HTR-8/SVneo (cell line): ENCODE data around the gene AGAP3.
A peak's percentile ranks its signal among the peaks of the same experiment; 100 is the strongest.

Experiments
- DNase-seq: peaks from one replicate; pipeline ENCODE4 v3.0.0; 2011; ENCODE audit warnings: low spot score, mixed read lengths; ENCODE audit not compliant: insufficient read length
- FAIRE-seq: peaks from 2 replicates; lab custom pipeline; 2011; peaks lifted over from hg19 to GRCh38; lab: Jason Lieb, UNC

AGAP3 gene

GRCh38 chr7:151071032-151071866 lies 15.0 kb upstream of the AGAP3 start:
- DNase-seq = no peak
- FAIRE-seq = no peak

DNA sequence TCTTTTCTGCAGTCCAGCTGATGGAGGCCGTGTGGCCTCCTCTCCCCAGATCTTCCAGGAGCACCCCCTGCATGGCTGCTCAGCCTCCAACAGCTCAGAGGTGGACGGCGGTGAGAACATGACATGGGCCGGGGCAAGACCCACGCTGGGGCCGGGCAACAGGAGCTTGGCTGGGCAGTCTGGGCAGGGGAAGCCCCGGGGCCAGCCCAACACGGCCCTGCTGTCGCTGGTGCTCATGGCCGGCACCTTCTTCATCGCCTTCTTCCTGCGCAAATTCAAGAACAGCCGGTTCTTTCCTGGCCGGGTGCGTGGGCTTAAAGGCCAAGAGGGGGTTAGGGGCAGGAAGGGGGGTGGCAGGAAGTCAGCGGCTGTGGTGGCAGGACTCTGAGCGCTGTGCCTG lies 12.3 kb upstream of the AGAP3 start:
- DNase-seq (no peak), FAIRE-seq (no peak)

DNA sequence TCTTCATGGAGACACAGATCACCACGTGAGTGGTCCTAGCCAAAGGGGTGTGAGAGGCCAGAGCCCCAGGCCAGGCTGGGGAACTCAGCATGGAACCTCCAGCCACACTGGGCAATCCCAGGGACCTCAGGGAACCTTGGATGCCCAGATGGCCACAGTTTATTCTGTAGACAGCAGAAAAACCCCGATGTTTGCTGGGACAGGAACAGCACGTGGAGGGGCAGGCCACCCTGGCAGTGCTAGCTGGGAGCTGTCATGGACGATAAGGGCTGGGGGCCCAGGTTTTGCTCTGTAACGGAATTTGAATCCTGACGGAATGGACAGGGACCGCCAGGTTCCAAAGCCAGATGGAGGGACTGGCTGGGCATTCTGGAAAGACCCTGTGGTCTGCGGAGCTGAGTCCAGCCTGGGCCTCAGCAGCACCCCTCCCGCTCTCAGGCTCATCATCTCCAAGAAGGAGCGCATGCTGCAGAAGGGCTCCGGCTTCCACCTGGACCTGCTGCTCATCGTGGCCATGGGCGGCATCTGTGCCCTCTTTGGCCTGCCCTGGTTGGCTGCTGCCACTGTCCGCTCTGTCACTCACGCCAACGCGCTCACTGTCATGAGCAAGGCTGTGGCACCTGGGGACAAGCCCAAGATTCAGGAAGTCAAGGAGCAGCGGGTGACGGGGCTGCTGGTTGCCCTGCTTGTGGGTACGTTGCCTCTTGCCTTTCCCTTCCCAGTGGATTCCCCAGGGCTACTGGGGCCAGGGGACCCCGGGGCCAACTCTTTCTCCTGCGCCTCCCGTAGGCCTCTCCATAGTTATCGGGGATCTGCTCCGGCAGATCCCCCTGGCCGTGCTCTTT lies 11.2 kb upstream of the AGAP3 start:
- FAIRE-seq (no peak), DNase-seq (no peak)

GRCh38 chr7:151075662-151075971 lies 10.7 kb upstream of the AGAP3 start:
- DNase-seq (no peak), FAIRE-seq (no peak)

DNA sequence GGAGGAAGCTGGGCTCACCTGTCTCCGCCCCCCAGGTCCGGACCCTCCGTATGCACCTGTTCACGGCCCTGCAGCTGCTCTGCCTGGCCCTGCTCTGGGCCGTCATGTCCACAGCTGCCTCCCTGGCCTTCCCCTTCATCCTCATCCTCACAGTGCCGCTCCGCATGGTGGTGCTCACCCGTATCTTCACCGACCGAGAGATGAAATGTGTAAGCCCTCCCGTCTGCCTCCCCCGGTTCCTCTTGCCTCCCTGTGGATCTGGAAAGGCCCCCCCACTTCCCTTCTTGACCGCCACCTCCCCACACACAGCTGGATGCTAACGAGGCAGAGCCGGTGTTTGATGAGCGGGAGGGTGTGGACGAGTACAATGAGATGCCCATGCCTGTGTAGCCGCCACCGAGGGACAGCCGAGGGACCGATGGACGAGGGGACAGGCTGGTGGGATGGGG lies 10.3 kb upstream of the AGAP3 start:
- no peak for FAIRE-seq
- no peak for DNase-seq

DNA sequence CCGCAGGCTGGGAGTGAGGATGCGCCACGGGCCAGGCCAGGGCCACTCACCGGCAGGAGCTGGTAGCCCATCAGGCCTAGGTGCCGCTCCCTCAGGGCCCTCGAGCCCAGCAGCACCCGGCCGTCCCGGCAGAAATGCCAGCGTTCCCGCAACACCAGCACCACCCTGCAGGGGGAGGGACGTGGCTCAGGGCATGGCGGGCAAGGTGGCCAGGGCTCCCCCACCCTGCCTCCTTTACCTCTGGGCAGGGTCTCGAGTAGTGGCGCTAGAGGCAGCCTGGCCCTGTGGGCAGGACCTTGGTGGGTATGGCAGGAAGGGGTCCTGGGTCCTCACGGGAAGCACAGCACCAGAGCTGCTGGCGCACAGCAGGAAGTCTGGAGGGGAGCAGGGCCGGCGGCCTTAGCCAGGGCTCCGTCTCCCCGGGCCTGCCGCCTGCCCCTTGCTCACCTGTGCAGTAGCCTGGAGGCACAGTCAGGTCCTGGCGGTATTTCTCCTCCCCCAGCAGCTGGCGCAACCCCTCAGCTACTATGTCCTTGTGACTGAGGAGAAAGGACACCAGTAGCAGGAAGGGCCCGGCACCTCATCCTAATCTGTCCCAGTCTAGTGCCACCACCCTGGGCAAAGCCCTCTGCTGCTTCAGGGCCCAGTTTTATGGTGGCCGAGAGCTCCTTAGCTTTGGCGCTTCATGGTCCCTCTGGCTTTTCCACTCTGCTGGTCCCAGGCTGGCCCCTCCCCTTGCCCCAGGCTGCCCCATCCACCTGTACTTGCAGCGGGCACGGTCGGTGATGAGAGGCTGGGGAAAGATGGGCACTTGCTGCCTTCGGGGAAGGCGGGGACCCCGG lies 9.2 kb upstream of the AGAP3 start:
- FAIRE-seq (no peak), DNase-seq (no peak)

DNA sequence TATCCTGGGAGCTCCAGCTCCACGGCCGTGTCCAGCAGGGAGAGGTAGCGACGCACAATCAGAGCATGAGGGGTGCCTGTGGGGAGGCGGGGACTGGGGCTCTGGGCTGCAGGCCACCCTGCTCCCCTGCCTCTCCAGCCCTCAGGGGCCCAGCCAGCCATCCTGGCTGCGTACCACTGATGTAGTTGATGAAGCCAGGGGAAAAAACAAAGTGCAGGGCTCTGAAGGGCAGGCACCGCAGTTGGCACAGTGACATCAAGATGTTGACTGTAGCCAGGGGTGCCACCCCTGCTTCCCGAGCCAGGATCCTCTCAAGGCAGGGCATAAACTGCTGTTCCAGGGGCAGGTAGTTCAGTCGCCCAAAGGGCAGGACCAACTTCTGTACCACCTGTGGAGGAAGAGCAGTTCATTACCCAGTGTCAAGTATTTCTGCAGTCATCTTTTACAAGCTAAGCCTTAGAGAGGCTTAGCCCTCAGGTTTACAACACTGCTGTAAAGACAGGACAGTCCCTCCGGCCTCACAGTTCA lies 8.5 kb upstream of the AGAP3 start:
- FAIRE-seq (no peak), DNase-seq (no peak)

DNA sequence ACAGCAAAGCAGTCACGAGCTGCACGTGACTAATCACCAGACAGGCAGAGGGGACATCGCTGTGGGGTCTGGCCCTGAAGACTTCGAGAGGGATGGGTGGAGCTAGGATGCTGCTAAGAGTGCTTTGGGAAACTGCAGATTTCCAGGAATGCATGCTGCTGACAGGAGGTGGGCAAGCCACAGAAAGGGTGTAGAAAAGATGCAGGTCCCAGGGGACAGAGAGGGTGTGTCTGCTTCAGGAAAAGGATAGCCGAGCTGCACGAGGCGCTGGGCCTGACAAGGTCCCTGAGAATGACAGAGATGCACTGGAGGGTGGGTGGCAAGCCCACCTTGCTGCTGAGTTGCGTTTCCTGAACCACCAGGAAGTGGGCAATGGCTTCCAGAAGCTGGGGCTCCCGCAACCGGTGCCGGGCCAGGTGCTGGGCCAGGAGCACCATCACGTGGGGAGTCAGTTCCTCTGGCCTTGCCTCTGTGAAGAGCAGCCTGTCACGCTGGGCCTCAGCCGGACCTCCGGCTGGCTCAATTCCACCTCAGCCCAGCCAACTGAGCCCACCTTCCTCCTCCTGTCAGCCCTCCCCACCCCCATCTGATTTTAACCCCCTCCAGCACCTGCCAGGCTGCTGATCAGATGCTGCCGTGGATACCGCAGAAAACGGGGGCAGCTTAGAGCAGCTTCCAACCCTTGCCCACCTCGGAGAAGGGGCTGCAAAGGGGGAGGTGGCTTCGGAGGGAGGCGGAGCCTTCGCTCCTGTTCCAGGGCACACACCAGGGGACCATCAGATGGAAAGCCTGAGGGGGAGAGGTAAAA lies 7.8 kb upstream of the AGAP3 start:
- FAIRE-seq (no peak), DNase-seq (no peak)

DNA sequence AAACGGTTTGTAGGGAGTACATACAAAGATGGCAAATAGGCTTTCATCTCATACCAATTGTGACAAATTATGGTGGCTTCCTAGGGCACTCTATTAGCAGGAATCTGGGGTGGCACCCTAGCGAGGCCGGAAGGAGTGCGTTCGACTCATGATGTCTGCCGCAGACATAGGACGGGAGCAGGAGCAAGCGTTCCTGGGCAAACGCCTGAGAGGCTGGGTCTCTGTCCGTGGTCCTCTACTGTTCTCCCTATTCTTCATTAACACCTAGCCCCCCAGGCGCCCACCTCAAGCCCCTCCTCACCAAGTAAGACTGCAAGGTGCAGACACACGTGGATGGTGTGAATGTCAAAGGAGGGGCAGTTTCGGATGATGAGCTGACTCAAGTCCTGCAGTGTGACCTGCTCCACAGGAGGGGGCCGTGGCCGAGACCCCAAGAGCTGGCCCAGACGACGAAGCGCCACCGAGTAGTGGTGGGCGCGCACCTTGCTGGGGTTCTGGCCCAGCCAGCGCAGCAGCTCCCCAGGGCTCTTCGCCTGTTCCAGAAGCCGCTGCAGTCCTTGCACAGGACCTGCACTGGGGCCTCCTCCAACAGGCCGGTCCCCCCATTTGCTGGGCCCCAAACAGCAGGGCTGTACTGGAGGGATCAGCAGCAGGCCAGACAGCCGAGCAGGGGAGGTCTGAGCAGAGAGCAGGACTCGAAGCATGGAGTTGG lies 6.9 kb upstream of the AGAP3 start:
- FAIRE-seq (no peak), DNase-seq (no peak)

DNA sequence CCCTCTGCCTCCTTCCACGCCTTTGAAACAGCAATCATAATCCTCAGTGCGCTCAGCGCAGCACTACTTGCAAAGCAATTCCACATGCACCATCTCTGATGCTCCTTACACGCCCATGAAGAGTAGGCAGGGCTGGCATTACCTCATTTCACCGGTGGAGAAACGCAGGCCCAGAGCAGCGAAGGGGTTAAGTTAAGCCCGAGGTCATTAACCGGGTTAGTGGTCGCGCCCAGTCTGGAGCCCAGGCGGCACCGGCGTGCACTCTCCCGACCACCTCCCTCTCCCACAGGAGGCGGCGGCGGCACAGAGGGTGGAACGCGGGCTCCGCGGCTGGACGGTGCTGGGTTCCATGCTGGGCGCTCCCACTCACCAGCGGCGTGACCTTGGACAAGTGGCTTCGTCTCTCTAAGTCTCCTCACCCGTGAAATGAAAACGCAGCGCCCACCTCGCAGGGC lies 6.2 kb upstream of the AGAP3 start:
- FAIRE-seq = no peak
- DNase-seq = no peak

- FAIRE-seq (peak; percentile 69), DNase-seq (peak; percentile 83)
These were observed 5.6 kb upstream of the AGAP3 start, which contains the start of gene FASTK for GRCh38 chr7:151080522-151081169. TSS of gene FASTK (minus strand) at chr7:151080809. CDS start at chr7:151080766, 43 bp downstream.

DNA sequence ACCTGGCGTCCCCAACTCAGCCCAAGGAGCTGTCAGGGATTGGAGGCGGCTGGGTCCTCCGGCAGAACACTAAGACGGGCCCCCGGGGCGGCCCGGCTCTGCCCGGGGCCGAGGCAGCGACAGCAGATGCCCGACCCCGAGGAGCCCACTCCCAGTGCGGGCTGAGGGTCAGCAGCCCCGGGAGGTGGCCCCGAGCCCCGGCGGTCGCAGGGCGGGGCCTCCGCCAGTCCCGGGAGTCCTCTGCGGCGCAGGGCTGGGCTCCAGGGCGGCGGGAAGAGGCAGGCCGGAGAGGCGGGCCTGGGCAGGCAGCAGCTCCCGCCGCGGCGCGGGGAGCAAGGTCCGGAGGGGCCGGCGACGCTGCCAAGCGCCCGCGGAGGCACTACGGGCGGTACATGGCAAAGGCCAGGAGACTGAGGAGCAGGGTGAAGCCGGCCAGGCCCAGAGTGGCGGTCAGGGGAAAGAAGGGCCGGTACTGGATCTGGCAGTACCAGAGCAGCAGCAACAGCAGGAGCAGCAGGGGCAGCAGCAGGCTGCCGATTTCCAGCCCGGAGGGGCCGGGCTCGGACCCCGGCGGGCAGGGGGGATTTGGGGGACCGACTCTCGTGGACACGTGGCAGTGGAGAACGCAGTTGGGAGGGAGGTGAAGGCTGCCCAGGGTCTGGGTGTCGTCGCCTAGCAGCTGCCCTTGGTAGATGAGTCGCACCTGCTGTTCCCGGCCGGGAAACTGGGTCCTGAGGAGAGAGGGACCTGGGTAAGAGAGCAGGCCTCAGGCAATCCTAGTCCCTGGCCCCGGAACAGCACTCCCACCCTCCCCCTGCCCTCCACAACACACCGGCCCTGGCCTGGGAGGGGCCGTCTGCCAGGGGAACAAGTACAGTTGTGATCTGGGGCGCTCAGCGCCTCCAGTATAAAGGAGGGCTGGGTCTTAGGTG lies 4.8 kb upstream of the AGAP3 start:
- DNase-seq = no peak
- FAIRE-seq = no peak

DNA sequence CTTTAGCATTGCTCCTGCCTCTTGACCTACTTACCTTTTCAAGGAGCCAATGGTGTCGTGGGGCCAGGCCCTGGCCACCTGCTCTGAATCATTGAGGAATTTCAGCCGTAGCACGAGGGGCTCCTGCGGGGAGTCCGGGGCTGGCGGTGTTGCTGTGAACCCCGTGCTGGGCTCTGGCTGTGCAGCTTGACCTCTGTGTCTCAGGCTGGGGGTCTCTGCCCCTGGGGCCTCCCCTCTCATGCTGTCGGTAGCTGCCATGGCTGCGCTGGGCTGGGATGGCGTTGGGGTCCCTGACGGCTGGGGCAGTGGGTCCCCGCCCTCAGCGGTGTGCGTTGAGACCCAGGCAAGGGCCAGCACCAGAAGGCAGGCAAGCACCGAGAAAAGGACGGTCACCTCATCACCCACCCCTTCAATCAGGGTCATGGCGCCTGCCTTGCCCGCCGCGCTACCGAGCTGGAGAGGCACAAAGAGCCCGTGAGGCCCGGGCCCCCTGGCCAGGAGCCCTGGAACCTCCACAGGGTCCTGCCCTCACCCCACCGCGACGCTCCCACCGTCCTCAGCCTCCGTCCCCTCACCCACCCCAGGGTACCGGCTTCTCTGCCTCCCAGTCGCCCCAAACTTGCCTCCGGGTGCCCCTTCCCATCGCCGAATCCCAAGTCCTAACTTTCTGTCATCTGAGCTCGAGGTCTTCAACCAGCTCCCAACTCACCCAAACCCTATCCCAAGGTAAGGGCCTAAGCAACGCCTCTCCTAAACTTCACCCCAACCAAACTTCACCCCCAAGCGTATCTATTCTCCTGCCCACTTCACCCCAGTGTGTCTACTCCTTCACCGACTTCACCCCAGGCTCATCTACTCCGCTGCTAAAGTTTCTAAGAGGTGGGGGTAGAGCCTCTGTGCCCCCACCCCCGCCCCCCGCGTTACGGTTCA lies 3.9 kb upstream of the AGAP3 start:
- FAIRE-seq (no peak), DNase-seq (no peak)

DNA sequence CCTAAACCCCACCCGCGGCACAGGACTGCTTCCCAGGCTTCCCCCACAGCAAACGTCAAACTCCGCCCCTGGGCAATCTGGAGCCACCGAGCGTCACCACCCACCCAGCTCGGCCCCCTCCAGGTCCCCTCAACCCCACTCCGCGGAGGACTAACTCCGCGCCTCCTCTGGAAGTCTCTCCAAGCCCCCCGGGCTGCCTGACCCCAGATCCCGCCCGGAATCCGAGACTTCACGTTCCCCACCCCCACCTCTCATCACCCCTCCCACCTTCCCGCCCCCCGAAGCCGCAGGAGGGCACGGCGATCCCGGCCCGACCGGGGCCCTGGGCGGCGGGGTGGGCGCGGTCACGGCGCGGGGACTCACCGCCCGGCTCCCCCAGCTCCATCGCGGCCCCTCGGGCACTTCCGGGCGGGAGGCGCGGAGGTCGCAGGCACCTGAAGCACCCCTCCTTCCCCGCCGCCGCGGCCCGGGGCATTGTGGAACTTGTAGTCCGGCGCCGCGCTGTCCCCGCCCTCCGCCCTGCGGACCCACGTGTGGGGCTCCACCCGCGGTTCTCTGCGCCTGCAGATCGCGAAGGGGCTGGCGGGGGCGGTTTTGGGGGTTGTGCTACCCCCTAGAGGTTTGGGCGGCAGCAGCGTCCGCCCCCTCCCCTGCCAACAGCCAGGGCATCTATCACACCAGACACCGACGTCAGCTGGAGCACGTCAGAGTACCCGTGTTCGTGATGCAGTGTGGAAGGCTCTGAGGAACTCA lies 3.0 kb upstream of the AGAP3 start, which contains the start of gene TMUB1:
TMUB1 (minus strand) TSS at position 423 of the 753 bp plus-strand sequence. CDS start 930 bp downstream, outside the sequence.
- DNase-seq (peak; percentile 58), FAIRE-seq (no peak)

DNA sequence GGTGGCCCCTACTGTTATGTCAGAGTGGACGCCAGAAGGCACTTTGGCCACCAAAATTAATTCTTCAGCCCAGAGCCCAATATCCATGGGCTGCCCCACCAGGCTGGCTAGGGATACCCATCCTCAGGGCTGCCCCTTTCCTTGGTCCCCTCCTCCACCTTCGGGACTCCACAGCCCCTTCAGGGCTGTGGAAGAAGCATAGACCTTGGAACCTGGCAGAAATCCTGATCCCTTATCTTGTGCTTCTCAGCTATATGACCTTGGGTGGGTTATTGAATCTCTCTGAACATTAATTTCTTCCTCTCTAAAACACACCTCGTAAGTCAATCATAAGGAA lies 2.5 kb upstream of the AGAP3 start:
- FAIRE-seq (no peak), DNase-seq (no peak)

DNA sequence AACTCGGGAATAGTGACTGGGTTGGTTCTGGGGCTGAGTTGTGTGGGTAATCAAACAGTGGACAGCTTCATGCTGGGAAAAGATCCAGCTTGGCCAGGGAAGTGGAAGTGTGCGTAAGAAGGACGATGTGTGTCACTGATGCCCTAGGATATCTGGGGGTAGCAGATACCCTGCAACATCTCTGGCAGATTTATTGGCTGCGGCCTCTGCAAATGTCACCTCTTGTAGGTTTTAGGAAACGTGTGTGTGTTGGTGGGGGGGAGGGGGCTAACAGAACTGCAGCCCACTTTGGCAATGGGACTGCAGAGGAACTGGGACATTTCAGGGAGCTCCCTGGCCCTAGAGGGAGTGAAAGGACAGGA lies 965 bp upstream of the AGAP3 start:
- FAIRE-seq (no peak), DNase-seq (no peak)
